Breast epithelium (tissue), 3 donors: ENCODE data around the gene GLIS2.

Experiments
- CTCF ChIP-seq, 3 donors: fragments of 450-650 bp; IDR thresholded peaks; one replicate each; pipeline ENCODE4 v1.5.1; 2016 to 2017; ENCODE audit warnings: antibody characterized with exemption in 3 of 3, mild to moderate bottlenecking in 3 of 3, moderate library complexity in 3 of 3
- POLR2A ChIP-seq: fragments of 450-650 bp; IDR thresholded peaks from one replicate; pipeline ENCODE4 v1.6.1; 2016; ENCODE audit warnings: antibody characterized with exemption, mild to moderate bottlenecking, moderate library complexity

GRCh38 chr16:4280625-4281024 lies 35.2 kb upstream of the GLIS2 start:
- TF ChIP-seq CTCF (IDR thresholded peaks at IDR 0.05) (no peak), POLR2A (no peak)
